Measurements from ENCODE around the gene ROR2. TPM values are rescaled to one million over a fixed set of nuclear protein-coding genes. Genes with fewer than 3 reads are reported as not detected.

ROR2 gene
- total RNA-seq, 1 experiment from 2014 or later = not detected

DNA sequence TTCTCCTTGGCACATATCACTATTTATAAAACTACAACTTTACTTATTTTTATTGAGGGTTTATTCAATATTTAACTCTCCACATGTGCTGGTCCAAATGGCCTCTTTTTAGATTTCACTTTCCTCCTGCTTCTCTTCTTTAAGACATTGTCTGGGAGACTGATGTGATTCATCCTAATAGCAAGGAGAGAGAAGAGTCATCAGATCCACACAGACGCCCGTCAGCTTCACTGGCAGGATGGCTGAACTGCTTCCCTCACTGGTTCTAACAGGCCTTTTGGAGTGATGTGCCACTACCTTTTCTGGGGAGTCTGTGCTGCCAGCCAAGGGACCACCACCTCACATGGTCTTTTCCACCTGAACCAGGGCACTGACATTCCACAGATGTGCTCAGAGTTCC, 16.5 kb upstream of the ROR2 start:
- BruUV-seq (replicated peaks) = no TSS peak
- Histone ChIP-seq H3K9me3 (ENCODE audit: low read length) (no peaks in the 10 kb centered on the region), H3K9me2 (replicated peaks; ENCODE audit: low read length) (no peaks in the 10 kb centered on the region), H3K27ac (ENCODE audit: low read length) (no peak overlapping the region), H2AFZ (ENCODE audit: low read length) (no peak overlapping the region), H3K27me3 (ENCODE audit: low read length) (peaks cover 50% of the 10 kb centered on the region), H4K20me1 (ENCODE audit: low read length) (no peaks in the 10 kb centered on the region), H3K4me1 (ENCODE audit: insufficient read depth, low read length) (no peaks in the 10 kb centered on the region), H3K79me2 (ENCODE audit: low read length) (no peaks in the 10 kb centered on the region), H3K9ac (ENCODE audit: low read length) (no peak overlapping the region), H3K4me2 (ENCODE audit: low read length) (no peak overlapping the region), H3F3A (ENCODE audit: low read length, unreplicated experiment) (no peaks in the 10 kb centered on the region), H3K36me3 (ENCODE audit: low read depth, low read length) (no peaks in the 10 kb centered on the region), H3K4me3 (ENCODE audit: low read length) (no peak overlapping the region)
- POLR2A ChIA-PET (ENCODE audit: unreplicated experiment) = no interaction called here
- ATAC-seq (no peak), DNase-seq (no peak)
- intact Hi-C loops (cut with micrococcal nuclease) = no loop called here
- TF ChIP-seq EZH2phosphoT487 (IDR thresholded peaks at IDR 0.05; ENCODE audit: borderline replicate concordance, low read length) (no peak), EZH2 (IDR thresholded peaks at IDR 0.05; ENCODE audit: low read length, unreplicated experiment) (no peak)
- TF ChIP-seq, protein P1, sequence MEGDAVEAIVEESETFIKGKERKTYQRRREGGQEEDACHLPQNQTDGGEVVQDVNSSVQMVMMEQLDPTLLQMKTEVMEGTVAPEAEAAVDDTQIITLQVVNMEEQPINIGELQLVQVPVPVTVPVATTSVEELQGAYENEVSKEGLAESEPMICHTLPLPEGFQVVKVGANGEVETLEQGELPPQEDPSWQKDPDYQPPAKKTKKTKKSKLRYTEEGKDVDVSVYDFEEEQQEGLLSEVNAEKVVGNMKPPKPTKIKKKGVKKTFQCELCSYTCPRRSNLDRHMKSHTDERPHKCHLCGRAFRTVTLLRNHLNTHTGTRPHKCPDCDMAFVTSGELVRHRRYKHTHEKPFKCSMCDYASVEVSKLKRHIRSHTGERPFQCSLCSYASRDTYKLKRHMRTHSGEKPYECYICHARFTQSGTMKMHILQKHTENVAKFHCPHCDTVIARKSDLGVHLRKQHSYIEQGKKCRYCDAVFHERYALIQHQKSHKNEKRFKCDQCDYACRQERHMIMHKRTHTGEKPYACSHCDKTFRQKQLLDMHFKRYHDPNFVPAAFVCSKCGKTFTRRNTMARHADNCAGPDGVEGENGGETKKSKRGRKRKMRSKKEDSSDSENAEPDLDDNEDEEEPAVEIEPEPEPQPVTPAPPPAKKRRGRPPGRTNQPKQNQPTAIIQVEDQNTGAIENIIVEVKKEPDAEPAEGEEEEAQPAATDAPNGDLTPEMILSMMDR (conservative IDR thresholded peaks at IDR 0.05; ENCODE audit: low read depth, low read length) = no peak
- CTCF ChIA-PET = no interaction called here

DNA sequence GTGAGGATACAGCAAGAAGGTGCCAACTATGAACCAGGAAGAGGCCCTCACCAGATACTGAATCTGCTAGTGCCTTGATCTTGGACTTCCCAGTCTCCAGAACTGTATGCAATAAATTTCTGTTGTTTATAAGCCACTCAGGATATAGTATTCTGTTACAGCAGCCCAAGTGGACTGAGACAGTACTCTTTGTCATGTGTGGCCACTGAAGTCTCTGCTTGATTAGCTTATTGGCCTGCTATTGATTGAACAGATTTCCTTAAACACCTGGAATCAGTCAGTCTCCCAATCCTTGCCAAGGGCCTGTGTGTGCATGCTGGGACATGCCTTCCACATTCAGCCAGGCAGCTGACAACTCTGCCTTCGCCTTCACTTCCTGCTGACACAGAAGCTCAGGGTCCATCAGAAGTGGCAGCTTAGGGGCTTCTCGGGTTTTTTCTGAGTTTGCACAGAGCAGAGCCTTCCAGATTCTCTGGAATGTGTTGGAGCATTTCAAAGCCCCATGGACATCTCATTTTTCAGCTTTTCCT, 13.7 kb upstream of the ROR2 start:
- H3K27ac ChIP-seq (ENCODE audit: low read length) = no peak overlapping the region
- no peaks in the 10 kb centered on the region for H3K4me1 ChIP-seq (ENCODE audit: insufficient read depth, low read length)
- no peaks in the 10 kb centered on the region for H3F3A ChIP-seq (ENCODE audit: low read length, unreplicated experiment)
- CTCF ChIA-PET = no interaction called here
- no peaks in the 10 kb centered on the region for H3K9me2 ChIP-seq (replicated peaks; ENCODE audit: low read length)
- ATAC-seq = no peak
- TF ChIP-seq, protein P1 (conservative IDR thresholded peaks at IDR 0.05; ENCODE audit: low read depth, low read length) = no peak
- TF ChIP-seq EZH2phosphoT487 (IDR thresholded peaks at IDR 0.05; ENCODE audit: borderline replicate concordance, low read length) = no peak
- TF ChIP-seq EZH2 (IDR thresholded peaks at IDR 0.05; ENCODE audit: low read length, unreplicated experiment) = no peak
- no peaks in the 10 kb centered on the region for H4K20me1 ChIP-seq (ENCODE audit: low read length)
- no TSS peak for BruUV-seq (replicated peaks)
- no peak overlapping the region for H3K4me3 ChIP-seq (ENCODE audit: low read length)
- no peak for DNase-seq
- no peak overlapping the region for H2AFZ ChIP-seq (ENCODE audit: low read length)
- H3K27me3 ChIP-seq (ENCODE audit: low read length) = peaks cover 40% of the 10 kb centered on the region
- no peak overlapping the region for H3K9ac ChIP-seq (ENCODE audit: low read length)
- no peaks in the 10 kb centered on the region for H3K36me3 ChIP-seq (ENCODE audit: low read depth, low read length)
- H3K79me2 ChIP-seq (ENCODE audit: low read length) = no peaks in the 10 kb centered on the region
- POLR2A ChIA-PET (ENCODE audit: unreplicated experiment) = no interaction called here
- no peak overlapping the region for H3K4me2 ChIP-seq (ENCODE audit: low read length)
- intact Hi-C loops (cut with micrococcal nuclease) = no loop called here
- no peaks in the 10 kb centered on the region for H3K9me3 ChIP-seq (ENCODE audit: low read length)

DNA sequence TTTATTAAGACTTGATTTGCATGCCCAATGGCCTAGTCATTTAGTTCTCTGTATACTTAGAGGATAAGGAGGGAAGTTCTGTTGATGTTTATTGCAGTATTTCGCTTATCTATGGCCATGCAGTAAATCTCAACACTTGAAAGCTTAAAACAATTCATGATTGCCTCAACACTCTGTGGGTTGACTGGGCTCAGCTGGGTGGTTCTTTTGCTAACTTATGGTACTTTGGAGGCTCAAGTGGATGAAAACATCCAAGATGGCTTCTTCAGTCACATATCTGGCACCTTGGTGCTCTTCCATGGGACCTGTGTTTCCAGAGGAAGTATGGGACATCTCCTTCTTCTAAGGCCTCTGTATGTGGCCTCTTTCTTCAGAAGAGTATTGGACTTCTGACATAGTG, 10.3 kb upstream of the ROR2 start:
- POLR2A ChIA-PET (ENCODE audit: unreplicated experiment) = no interaction called here
- H3K27me3 ChIP-seq (ENCODE audit: low read length) = peaks cover 11% of the 10 kb centered on the region
- BruUV-seq (replicated peaks) = no TSS peak
- intact Hi-C loops (cut with micrococcal nuclease) = no loop called here
- CTCF ChIA-PET = no interaction called here
- no peak for TF ChIP-seq EZH2 (IDR thresholded peaks at IDR 0.05; ENCODE audit: low read length, unreplicated experiment)
- TF ChIP-seq, protein P1 (conservative IDR thresholded peaks at IDR 0.05; ENCODE audit: low read depth, low read length) = no peak
- TF ChIP-seq EZH2phosphoT487 (IDR thresholded peaks at IDR 0.05; ENCODE audit: borderline replicate concordance, low read length) = no peak
- H4K20me1 ChIP-seq (ENCODE audit: low read length) = no peaks in the 10 kb centered on the region
- no peaks in the 10 kb centered on the region for H3K9me3 ChIP-seq (ENCODE audit: low read length)
- no peaks in the 10 kb centered on the region for H3K4me1 ChIP-seq (ENCODE audit: insufficient read depth, low read length)
- no peaks in the 10 kb centered on the region for H3K79me2 ChIP-seq (ENCODE audit: low read length)
- H2AFZ ChIP-seq (ENCODE audit: low read length) = no peak overlapping the region
- no peak overlapping the region for H3K4me3 ChIP-seq (ENCODE audit: low read length)
- no peak overlapping the region for H3K4me2 ChIP-seq (ENCODE audit: low read length)
- no peak overlapping the region for H3K9ac ChIP-seq (ENCODE audit: low read length)
- no peak overlapping the region for H3K27ac ChIP-seq (ENCODE audit: low read length)
- H3K36me3 ChIP-seq (ENCODE audit: low read depth, low read length) = no peaks in the 10 kb centered on the region
- no peaks in the 10 kb centered on the region for H3F3A ChIP-seq (ENCODE audit: low read length, unreplicated experiment)
- DNase-seq = no peak
- no peak for ATAC-seq
- no peaks in the 10 kb centered on the region for H3K9me2 ChIP-seq (replicated peaks; ENCODE audit: low read length)

Measured in PC-3 (cell line).